Retina (tissue), 1 donor: ENCODE data around the gene HFM1.
A peak's percentile ranks its signal among the peaks of the same experiment; 100 is the strongest.
"Not testable (repeated sequence)": the region's sequence is repeated elsewhere in the genome, so short reads cannot be mapped to it uniquely, and the experiment has no call there.

Experiments
- DNase-seq: peaks from one replicate; pipeline ENCODE4 v3.0.0-alpha.2; 2016

HFM1 gene

GRCh38 chr1:91404151-91405012 is at the start of gene HFM1:
Gene HFM1, minus strand, starts transcription at chr1:91404837. Its CDS starts 3,755 bp downstream, at chr1:91401082.
- DNase-seq = peak; percentile 95

- no peak for DNase-seq
Measured at GRCh38 chr1:91454136-91454535, 49.5 kb upstream of the HFM1 start.

- DNase-seq = no peak
Measured at GRCh38 chr1:91450260-91450659, 45.6 kb upstream of the HFM1 start.

- not testable (repeated sequence) for DNase-seq
Measured at GRCh38 chr1:91447782-91448181, 43.1 kb upstream of the HFM1 start.

GRCh38 chr1:91441980-91442379 is 37.3 kb upstream of the HFM1 start:
- not testable (repeated sequence) for DNase-seq

GRCh38 chr1:91440847-91441246 is 36.2 kb upstream of the HFM1 start:
- DNase-seq = no peak

GRCh38 chr1:91439016-91439415 is 34.4 kb upstream of the HFM1 start:
- no peak for DNase-seq

GRCh38 chr1:91428182-91428798 is 23.7 kb upstream of the HFM1 start:
- peak; percentile 28 for DNase-seq

- DNase-seq = no peak
Measured at GRCh38 chr1:91427741-91428140, 23.1 kb upstream of the HFM1 start.

- not testable (repeated sequence) for DNase-seq
Measured at GRCh38 chr1:91422523-91422922, 17.9 kb upstream of the HFM1 start.

- DNase-seq = no peak
Measured at GRCh38 chr1:91412371-91412770, 7.7 kb upstream of the HFM1 start.

GRCh38 chr1:91406773-91407389 is 2.2 kb upstream of the HFM1 start:
- DNase-seq = no peak

- no peak for DNase-seq
Measured at GRCh38 chr1:91402023-91402422, 2.6 kb downstream of the HFM1 start.

- no peak for DNase-seq
Measured at GRCh38 chr1:91400133-91400725, 4.4 kb downstream of the HFM1 start.

GRCh38 chr1:91398291-91398690 is 6.3 kb downstream of the HFM1 start:
- no peak for DNase-seq

- no peak for DNase-seq
Measured at GRCh38 chr1:91397605-91398004, 7.0 kb downstream of the HFM1 start.

- DNase-seq = no peak
Measured at GRCh38 chr1:91393042-91393441, 11.6 kb downstream of the HFM1 start.

- no peak for DNase-seq
Measured at GRCh38 chr1:91386109-91386508, 18.5 kb downstream of the HFM1 start.

- DNase-seq = no peak
Measured at GRCh38 chr1:91383456-91383855, 21.2 kb downstream of the HFM1 start.

GRCh38 chr1:91381844-91382243 is 22.8 kb downstream of the HFM1 start:
- DNase-seq = no peak

- no peak for DNase-seq
Measured at GRCh38 chr1:91374086-91374485, 30.6 kb downstream of the HFM1 start.

GRCh38 chr1:91372230-91372629 is 32.4 kb downstream of the HFM1 start:
- not testable (repeated sequence) for DNase-seq

GRCh38 chr1:91349524-91349923 is 55.1 kb downstream of the HFM1 start:
- no peak for DNase-seq
